OCI-LY1 (cell line): ENCODE measurements around the gene SART3.

Source experiments
- CTCF ChIP-seq: fragments of 200-600 bp; sonication (generic), shearing (Covaris generic); IDR thresholded peaks from 2 replicates; pipeline ENCODE4 v1.5.1; 2017; ENCODE audit warnings: mild to moderate bottlenecking, antibody characterized with exemption, low read length, moderate library complexity, mixed read lengths
- EZH2 ChIP-seq: fragments of 200-600 bp; sonication (generic), shearing (Covaris generic); IDR thresholded peaks from 2 replicates; pipeline ENCODE4 v1.8.0; 2017; ENCODE audit warnings: borderline replicate concordance, mixed run types, mild to moderate bottlenecking, antibody characterized with exemption, low read length, moderate library complexity, mixed read lengths

- TF ChIP-seq CTCF: no peak
- no peak for TF ChIP-seq EZH2
These were observed 14.4 kb upstream of the SART3 start for GRCh38 chr12:108575199-108575912.
